Measurements from ENCODE around the gene GMDS.

The GMDS gene

DNA sequence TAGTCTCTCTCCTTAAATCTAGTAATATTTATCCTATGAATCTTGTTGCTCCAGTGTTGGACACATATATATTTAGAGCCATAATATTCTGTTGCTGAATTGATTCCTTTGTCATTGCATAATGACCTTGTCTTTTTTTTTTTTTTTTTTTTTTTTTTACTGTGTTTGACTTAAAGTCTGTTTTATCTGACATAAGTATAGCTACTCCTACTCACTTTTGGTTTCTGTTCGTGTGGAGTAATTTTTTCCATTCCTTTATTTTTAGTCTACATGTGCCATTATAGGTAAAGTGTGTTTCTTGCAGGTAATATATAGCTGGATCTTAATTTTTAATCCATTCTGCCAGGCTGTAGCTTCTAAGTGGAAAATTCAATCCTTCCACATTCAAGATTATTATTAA, 166.5 kb downstream of the GMDS start:
- Histone ChIP-seq H3K27me3 (ENCODE audit: insufficient read depth, low read length, poor library complexity) (no peaks in the 10 kb centered on the region), H3K9ac (ENCODE audit: low read depth, low read length) (no peak overlapping the region), H3K9me3 (ENCODE audit: insufficient read depth, low read length, severe bottlenecking) (no peaks in the 10 kb centered on the region), H3K4me1 (ENCODE audit: insufficient read depth, low read length) (peaks cover 23% of the 10 kb centered on the region), H3K79me2 (ENCODE audit: insufficient read depth, low read length) (no peaks in the 10 kb centered on the region), H3K36me3 (ENCODE audit: insufficient read depth, low read length) (no peaks in the 10 kb centered on the region), H3K4me2 (ENCODE audit: insufficient read depth, low read length) (no peak overlapping the region), H3K27ac (ENCODE audit: low read length) (no peak overlapping the region), H2AFZ (ENCODE audit: low read depth, low read length) (no peak overlapping the region), H4K20me1 (ENCODE audit: insufficient read depth, low read length) (peaks cover 5% of the 10 kb centered on the region; the same call in 1 of the 2 replicates), H3K4me3 (ENCODE audit: low read depth in 1 of 2, low read length in 2 of 2) (no peak overlapping the region)
- ATAC-seq (ENCODE audit: insufficient read depth, low read depth) (no peak), DNase-seq (no peak)
- no peak for TF ChIP-seq EZH2 (IDR thresholded peaks at IDR 0.05; ENCODE audit: borderline replicate concordance, low read depth, low read length, severe bottlenecking)
- TF ChIP-seq, protein P1, sequence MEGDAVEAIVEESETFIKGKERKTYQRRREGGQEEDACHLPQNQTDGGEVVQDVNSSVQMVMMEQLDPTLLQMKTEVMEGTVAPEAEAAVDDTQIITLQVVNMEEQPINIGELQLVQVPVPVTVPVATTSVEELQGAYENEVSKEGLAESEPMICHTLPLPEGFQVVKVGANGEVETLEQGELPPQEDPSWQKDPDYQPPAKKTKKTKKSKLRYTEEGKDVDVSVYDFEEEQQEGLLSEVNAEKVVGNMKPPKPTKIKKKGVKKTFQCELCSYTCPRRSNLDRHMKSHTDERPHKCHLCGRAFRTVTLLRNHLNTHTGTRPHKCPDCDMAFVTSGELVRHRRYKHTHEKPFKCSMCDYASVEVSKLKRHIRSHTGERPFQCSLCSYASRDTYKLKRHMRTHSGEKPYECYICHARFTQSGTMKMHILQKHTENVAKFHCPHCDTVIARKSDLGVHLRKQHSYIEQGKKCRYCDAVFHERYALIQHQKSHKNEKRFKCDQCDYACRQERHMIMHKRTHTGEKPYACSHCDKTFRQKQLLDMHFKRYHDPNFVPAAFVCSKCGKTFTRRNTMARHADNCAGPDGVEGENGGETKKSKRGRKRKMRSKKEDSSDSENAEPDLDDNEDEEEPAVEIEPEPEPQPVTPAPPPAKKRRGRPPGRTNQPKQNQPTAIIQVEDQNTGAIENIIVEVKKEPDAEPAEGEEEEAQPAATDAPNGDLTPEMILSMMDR (IDR thresholded peaks at IDR 0.05; ENCODE audit: borderline replicate concordance, extremely low read depth, low read length, poor library complexity, severe bottlenecking): no peak

DNA sequence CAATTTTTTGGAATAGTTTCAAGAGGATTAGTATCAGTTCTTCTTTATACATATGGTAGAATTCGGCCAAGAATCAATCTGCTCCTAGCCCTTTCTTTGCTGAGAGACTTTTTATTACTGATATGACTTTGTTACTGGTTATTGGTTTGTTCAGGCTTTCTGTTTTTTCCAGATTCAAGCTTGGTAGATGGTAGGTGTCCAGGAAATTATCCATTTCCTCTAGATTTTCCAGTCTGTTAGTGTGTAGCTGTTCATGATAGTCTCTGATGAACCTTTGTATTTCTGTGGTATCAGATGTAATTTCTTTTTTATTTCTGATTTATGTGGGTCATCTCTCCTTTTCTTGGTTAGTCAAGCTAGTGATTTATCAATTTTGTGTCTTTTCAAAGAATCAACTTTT, 167.6 kb downstream of the GMDS start:
- H3K4me3 ChIP-seq (ENCODE audit: low read depth in 1 of 2, low read length in 2 of 2): no peak overlapping the region
- H3K36me3 ChIP-seq (ENCODE audit: insufficient read depth, low read length): no peaks in the 10 kb centered on the region
- no peak for DNase-seq
- no peak for TF ChIP-seq EZH2 (IDR thresholded peaks at IDR 0.05; ENCODE audit: borderline replicate concordance, low read depth, low read length, severe bottlenecking)
- TF ChIP-seq, protein P1 (IDR thresholded peaks at IDR 0.05; ENCODE audit: borderline replicate concordance, extremely low read depth, low read length, poor library complexity, severe bottlenecking): no peak
- H3K9ac ChIP-seq (ENCODE audit: low read depth, low read length): no peak overlapping the region
- no peaks in the 10 kb centered on the region for H3K9me3 ChIP-seq (ENCODE audit: insufficient read depth, low read length, severe bottlenecking)
- H3K4me2 ChIP-seq (ENCODE audit: insufficient read depth, low read length): no peak overlapping the region
- no peak overlapping the region for H3K27ac ChIP-seq (ENCODE audit: low read length)
- H3K27me3 ChIP-seq (ENCODE audit: insufficient read depth, low read length, poor library complexity): no peaks in the 10 kb centered on the region
- H3K79me2 ChIP-seq (ENCODE audit: insufficient read depth, low read length): no peaks in the 10 kb centered on the region
- ATAC-seq (ENCODE audit: insufficient read depth, low read depth): no peak
- peaks cover 5% of the 10 kb centered on the region; the same call in 1 of the 2 replicates for H4K20me1 ChIP-seq (ENCODE audit: insufficient read depth, low read length)
- no peak overlapping the region for H2AFZ ChIP-seq (ENCODE audit: low read depth, low read length)
- H3K4me1 ChIP-seq (ENCODE audit: insufficient read depth, low read length): peaks cover 19% of the 10 kb centered on the region

DNA sequence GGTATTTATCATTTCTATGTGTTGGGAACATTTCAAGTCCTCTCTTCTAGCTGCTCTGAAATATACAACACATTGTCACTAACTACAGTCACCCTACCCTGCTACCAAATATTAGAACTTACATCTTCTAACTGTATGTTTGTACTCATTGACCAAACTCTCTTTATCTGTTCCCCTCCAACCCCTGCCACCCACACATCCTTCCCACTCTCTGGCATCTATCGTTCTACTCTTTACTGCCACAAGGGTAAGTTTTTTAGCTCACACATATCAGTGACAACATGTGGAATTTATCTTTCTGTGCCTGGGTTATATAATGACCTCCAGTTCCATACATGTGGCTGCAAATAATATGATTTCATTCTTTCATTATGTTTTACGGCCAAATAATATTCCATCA, 171.9 kb downstream of the GMDS start:
- Histone ChIP-seq H4K20me1 (ENCODE audit: insufficient read depth, low read length) (no peaks in the 10 kb centered on the region), H2AFZ (ENCODE audit: low read depth, low read length) (no peak overlapping the region), H3K9ac (ENCODE audit: low read depth, low read length) (no peak overlapping the region), H3K4me2 (ENCODE audit: insufficient read depth, low read length) (no peak overlapping the region), H3K36me3 (ENCODE audit: insufficient read depth, low read length) (no peaks in the 10 kb centered on the region), H3K79me2 (ENCODE audit: insufficient read depth, low read length) (no peaks in the 10 kb centered on the region), H3K4me1 (ENCODE audit: insufficient read depth, low read length) (no peaks in the 10 kb centered on the region), H3K4me3 (ENCODE audit: low read depth in 1 of 2, low read length in 2 of 2) (no peak overlapping the region), H3K9me3 (ENCODE audit: insufficient read depth, low read length, severe bottlenecking) (peaks cover 3% of the 10 kb centered on the region), H3K27ac (ENCODE audit: low read length) (no peak overlapping the region), H3K27me3 (ENCODE audit: insufficient read depth, low read length, poor library complexity) (no peaks in the 10 kb centered on the region)
- no peak for TF ChIP-seq EZH2 (IDR thresholded peaks at IDR 0.05; ENCODE audit: borderline replicate concordance, low read depth, low read length, severe bottlenecking)
- TF ChIP-seq, protein P1 (IDR thresholded peaks at IDR 0.05; ENCODE audit: borderline replicate concordance, extremely low read depth, low read length, poor library complexity, severe bottlenecking): no peak
- ATAC-seq (ENCODE audit: insufficient read depth, low read depth) (no peak), DNase-seq (no peak)

DNA sequence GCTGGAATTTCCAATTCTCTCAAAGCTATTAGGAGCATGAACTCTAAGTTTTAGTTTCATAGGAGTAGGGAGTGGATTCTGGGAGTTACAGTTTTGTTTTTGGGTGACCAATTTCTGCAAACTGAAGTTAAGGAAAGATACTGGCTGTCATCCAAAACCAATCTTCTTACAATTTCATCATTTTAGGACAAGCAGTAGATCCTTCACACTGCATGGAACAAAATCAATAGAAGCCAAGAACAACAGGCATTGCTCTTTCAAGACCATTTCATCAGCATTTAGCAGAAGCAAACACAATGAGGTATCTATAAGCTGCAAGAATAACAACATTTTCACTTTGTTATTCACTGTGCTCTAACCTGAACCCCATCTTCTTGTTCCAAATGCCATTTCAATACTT, 173.0 kb downstream of the GMDS start:
- no peak for ATAC-seq (ENCODE audit: insufficient read depth, low read depth)
- Histone ChIP-seq H3K27me3 (ENCODE audit: insufficient read depth, low read length, poor library complexity) (no peaks in the 10 kb centered on the region), H3K27ac (ENCODE audit: low read length) (no peak overlapping the region), H4K20me1 (ENCODE audit: insufficient read depth, low read length) (no peaks in the 10 kb centered on the region), H3K36me3 (ENCODE audit: insufficient read depth, low read length) (no peaks in the 10 kb centered on the region), H3K9ac (ENCODE audit: low read depth, low read length) (no peak overlapping the region), H3K4me1 (ENCODE audit: insufficient read depth, low read length) (no peaks in the 10 kb centered on the region), H3K79me2 (ENCODE audit: insufficient read depth, low read length) (no peaks in the 10 kb centered on the region), H3K4me2 (ENCODE audit: insufficient read depth, low read length) (no peak overlapping the region), H3K4me3 (ENCODE audit: low read depth in 1 of 2, low read length in 2 of 2) (no peak overlapping the region), H2AFZ (ENCODE audit: low read depth, low read length) (no peak overlapping the region), H3K9me3 (ENCODE audit: insufficient read depth, low read length, severe bottlenecking) (peaks cover 3% of the 10 kb centered on the region)
- DNase-seq: no peak
- TF ChIP-seq, protein P1 (IDR thresholded peaks at IDR 0.05; ENCODE audit: borderline replicate concordance, extremely low read depth, low read length, poor library complexity, severe bottlenecking): no peak
- no peak for TF ChIP-seq EZH2 (IDR thresholded peaks at IDR 0.05; ENCODE audit: borderline replicate concordance, low read depth, low read length, severe bottlenecking)

Data from DND-41 (cell line).